ENCODE data around the gene MAST4.

The MAST4 gene

GRCh38 chr5:66903709-66904108, 307.5 kb downstream of the MAST4 start:
- H3K4me1 ChIP-seq (ENCODE audit: control insufficient read depth, low read length): no peaks in the 10 kb centered on the region
- no peak for TF ChIP-seq EZH2phosphoT487 (IDR thresholded peaks at IDR 0.05; ENCODE audit: borderline replicate concordance, low read length)
- H3K79me2 ChIP-seq (ENCODE audit: control insufficient read depth, low read length): no peaks in the 10 kb centered on the region
- no peaks in the 10 kb centered on the region for H3K9me3 ChIP-seq (ENCODE audit: control insufficient read depth, insufficient read depth, low read length)
- H3K4me3 ChIP-seq (ENCODE audit: low read length): no peak overlapping the region
- H3K4me2 ChIP-seq (ENCODE audit: low read length): no peak overlapping the region
- H3K9me2 ChIP-seq (replicated peaks; ENCODE audit: control insufficient read depth, low read length): no peaks in the 10 kb centered on the region
- no peaks in the 10 kb centered on the region for H3K27me3 ChIP-seq (ENCODE audit: control insufficient read depth, low read length)
- no peaks in the 10 kb centered on the region for H4K20me1 ChIP-seq (ENCODE audit: control insufficient read depth, insufficient read depth, low read depth, low read length)
- no peaks in the 10 kb centered on the region for H3K36me3 ChIP-seq (ENCODE audit: control insufficient read depth, low read length)
- H3K27ac ChIP-seq (ENCODE audit: low read depth, low read length): no peak overlapping the region
- no peaks in the 10 kb centered on the region for H3F3A ChIP-seq (ENCODE audit: control insufficient read depth, insufficient read depth)

GRCh38 chr5:66904189-66904588, 308.0 kb downstream of the MAST4 start:
- TF ChIP-seq, protein P1, sequence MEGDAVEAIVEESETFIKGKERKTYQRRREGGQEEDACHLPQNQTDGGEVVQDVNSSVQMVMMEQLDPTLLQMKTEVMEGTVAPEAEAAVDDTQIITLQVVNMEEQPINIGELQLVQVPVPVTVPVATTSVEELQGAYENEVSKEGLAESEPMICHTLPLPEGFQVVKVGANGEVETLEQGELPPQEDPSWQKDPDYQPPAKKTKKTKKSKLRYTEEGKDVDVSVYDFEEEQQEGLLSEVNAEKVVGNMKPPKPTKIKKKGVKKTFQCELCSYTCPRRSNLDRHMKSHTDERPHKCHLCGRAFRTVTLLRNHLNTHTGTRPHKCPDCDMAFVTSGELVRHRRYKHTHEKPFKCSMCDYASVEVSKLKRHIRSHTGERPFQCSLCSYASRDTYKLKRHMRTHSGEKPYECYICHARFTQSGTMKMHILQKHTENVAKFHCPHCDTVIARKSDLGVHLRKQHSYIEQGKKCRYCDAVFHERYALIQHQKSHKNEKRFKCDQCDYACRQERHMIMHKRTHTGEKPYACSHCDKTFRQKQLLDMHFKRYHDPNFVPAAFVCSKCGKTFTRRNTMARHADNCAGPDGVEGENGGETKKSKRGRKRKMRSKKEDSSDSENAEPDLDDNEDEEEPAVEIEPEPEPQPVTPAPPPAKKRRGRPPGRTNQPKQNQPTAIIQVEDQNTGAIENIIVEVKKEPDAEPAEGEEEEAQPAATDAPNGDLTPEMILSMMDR (IDR thresholded peaks at IDR 0.05; ENCODE audit: low read depth, low read length, poor library complexity, severe bottlenecking): no peak
- TF ChIP-seq EZH2phosphoT487 (IDR thresholded peaks at IDR 0.05; ENCODE audit: borderline replicate concordance, low read length): no peak
- no peaks in the 10 kb centered on the region for H4K20me1 ChIP-seq (ENCODE audit: control insufficient read depth, insufficient read depth, low read depth, low read length)
- no peak overlapping the region for H3K4me3 ChIP-seq (ENCODE audit: low read length)
- H3K27ac ChIP-seq (ENCODE audit: low read depth, low read length): no peak overlapping the region
- H3K9me3 ChIP-seq (ENCODE audit: control insufficient read depth, insufficient read depth, low read length): no peaks in the 10 kb centered on the region
- H3K79me2 ChIP-seq (ENCODE audit: control insufficient read depth, low read length): no peaks in the 10 kb centered on the region
- H3K36me3 ChIP-seq (ENCODE audit: control insufficient read depth, low read length): no peaks in the 10 kb centered on the region
- H3F3A ChIP-seq (ENCODE audit: control insufficient read depth, insufficient read depth): no peaks in the 10 kb centered on the region
- no peaks in the 10 kb centered on the region for H3K4me1 ChIP-seq (ENCODE audit: control insufficient read depth, low read length)
- no peaks in the 10 kb centered on the region for H3K27me3 ChIP-seq (ENCODE audit: control insufficient read depth, low read length)
- no peak overlapping the region for H3K4me2 ChIP-seq (ENCODE audit: low read length)
- no peaks in the 10 kb centered on the region for H3K9me2 ChIP-seq (replicated peaks; ENCODE audit: control insufficient read depth, low read length)

GRCh38 chr5:66906021-66906420, 309.8 kb downstream of the MAST4 start:
- H3K27me3 ChIP-seq (ENCODE audit: control insufficient read depth, low read length): no peaks in the 10 kb centered on the region
- H3K4me2 ChIP-seq (ENCODE audit: low read length): no peak overlapping the region
- no peaks in the 10 kb centered on the region for H3K4me1 ChIP-seq (ENCODE audit: control insufficient read depth, low read length)

GRCh38 chr5:66908230-66908629, 312.0 kb downstream of the MAST4 start:
- H3K36me3 ChIP-seq (ENCODE audit: control insufficient read depth, low read length): no peaks in the 10 kb centered on the region
- H3K9me2 ChIP-seq (replicated peaks; ENCODE audit: control insufficient read depth, low read length): no peaks in the 10 kb centered on the region
- no peaks in the 10 kb centered on the region for H3K27me3 ChIP-seq (ENCODE audit: control insufficient read depth, low read length)
- H3K4me3 ChIP-seq (ENCODE audit: low read length): no peak overlapping the region
- no peak overlapping the region for H3K27ac ChIP-seq (ENCODE audit: low read depth, low read length)
- TF ChIP-seq, protein P1 (IDR thresholded peaks at IDR 0.05; ENCODE audit: low read depth, low read length, poor library complexity, severe bottlenecking): no peak
- no peak for TF ChIP-seq EZH2phosphoT487 (IDR thresholded peaks at IDR 0.05; ENCODE audit: borderline replicate concordance, low read length)
- H4K20me1 ChIP-seq (ENCODE audit: control insufficient read depth, insufficient read depth, low read depth, low read length): no peaks in the 10 kb centered on the region
- H3K4me2 ChIP-seq (ENCODE audit: low read length): no peak overlapping the region
- no peaks in the 10 kb centered on the region for H3K4me1 ChIP-seq (ENCODE audit: control insufficient read depth, low read length)
- H3K9me3 ChIP-seq (ENCODE audit: control insufficient read depth, insufficient read depth, low read length): no peaks in the 10 kb centered on the region
- H3K79me2 ChIP-seq (ENCODE audit: control insufficient read depth, low read length): no peaks in the 10 kb centered on the region
- H3F3A ChIP-seq (ENCODE audit: control insufficient read depth, insufficient read depth): no peaks in the 10 kb centered on the region

More at GRCh38 chr5:66906021-66906420, 309.8 kb downstream of the MAST4 start:
- Histone ChIP-seq H3K27ac (ENCODE audit: low read depth, low read length) (no peak overlapping the region), H4K20me1 (ENCODE audit: control insufficient read depth, insufficient read depth, low read depth, low read length) (no peaks in the 10 kb centered on the region), H3K4me3 (ENCODE audit: low read length) (no peak overlapping the region), H3K79me2 (ENCODE audit: control insufficient read depth, low read length) (no peaks in the 10 kb centered on the region), H3K9me2 (replicated peaks; ENCODE audit: control insufficient read depth, low read length) (no peaks in the 10 kb centered on the region), H3K36me3 (ENCODE audit: control insufficient read depth, low read length) (no peaks in the 10 kb centered on the region), H3F3A (ENCODE audit: control insufficient read depth, insufficient read depth) (no peaks in the 10 kb centered on the region), H3K9me3 (ENCODE audit: control insufficient read depth, insufficient read depth, low read length) (no peaks in the 10 kb centered on the region)
- no peak for TF ChIP-seq EZH2phosphoT487 (IDR thresholded peaks at IDR 0.05; ENCODE audit: borderline replicate concordance, low read length)
- TF ChIP-seq, protein P1 (IDR thresholded peaks at IDR 0.05; ENCODE audit: low read depth, low read length, poor library complexity, severe bottlenecking): no peak

All from DOHH2 (cell line).